Islet of Langerhans (tissue), 1 donor: Measurements from ENCODE around the gene LGALS1.

Experiments used
- FAIRE-seq: peaks from one replicate; lab custom pipeline; 2011; peaks lifted over from hg19 to GRCh38; lab: Jason Lieb, UNC

LGALS1 gene

DNA sequence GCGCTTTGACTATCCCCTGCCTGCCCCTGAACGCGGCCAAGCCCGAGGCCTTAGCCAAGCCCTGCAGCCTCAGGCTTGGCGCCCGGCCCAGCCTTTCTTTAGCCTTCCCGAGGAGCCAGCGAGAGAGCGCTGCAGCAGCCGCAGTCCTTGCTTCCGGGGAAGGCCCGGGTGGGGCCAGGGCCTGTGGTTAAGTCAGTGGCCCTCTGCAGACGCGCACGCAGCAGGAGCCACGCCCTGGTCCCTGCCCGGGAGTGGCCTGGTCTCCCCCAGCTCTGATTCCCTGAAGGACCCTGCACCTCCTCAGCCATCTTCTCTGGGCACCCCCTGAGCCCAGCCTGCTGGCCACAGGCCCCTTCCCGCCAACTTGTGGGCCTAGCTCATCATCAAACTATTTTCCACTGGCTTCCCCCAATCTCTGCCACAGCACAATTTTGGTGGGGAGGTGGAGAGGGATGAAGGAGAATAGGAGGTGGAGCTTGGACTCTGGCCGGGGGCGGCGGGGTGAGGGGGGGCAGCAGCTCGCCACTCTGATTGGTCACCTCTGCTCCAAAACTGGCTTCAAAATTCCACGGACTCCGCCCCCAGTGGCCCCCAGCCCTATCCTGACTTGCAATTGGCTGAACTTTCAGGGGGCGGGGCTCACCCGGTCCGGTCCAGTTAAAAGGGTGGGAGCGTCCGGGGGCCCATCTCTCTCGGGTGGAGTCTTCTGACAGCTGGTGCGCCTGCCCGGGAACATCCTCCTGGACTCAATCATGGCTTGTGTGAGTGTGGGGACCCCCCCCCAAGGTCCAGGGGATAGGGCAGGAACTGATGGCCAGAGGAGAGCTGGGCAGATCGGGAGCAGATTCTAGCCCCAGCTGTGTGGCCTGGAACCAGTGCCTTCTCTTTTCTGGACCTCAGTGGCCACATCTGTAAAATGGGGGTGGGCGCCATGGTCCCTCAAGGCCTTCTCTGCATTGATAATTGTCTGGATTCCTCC is at the start of gene LGALS1:
Gene LGALS1, plus strand, starts transcription at position 686 of the 979 bp plus-strand sequence. Its CDS starts 67 bp downstream, at position 753.
- no peak for FAIRE-seq

DNA sequence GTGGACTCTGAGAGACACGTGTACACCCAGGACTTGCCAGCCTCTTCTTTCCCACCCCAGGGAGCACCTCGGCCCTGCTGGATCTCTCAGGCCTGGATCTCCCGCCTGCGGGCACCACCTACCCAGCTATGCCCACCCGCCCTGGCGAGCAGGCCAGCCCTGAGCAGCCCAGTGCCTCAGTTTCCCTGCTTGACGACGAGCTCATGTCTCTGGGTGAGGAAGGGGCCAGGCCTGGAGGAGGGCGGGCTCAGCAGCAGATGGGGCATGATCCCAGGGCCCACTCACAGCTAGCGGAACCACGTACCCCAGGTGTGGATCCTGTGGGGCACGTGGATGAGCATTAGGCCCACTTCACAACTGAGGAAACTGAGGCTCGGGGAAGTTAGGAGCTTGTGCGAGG is 49.7 kb upstream of the LGALS1 start:
- no peak for FAIRE-seq

GRCh38 chr22:37626144-37626543 is 49.3 kb upstream of the LGALS1 start:
- FAIRE-seq = no peak

- FAIRE-seq = no peak
These were observed 48.8 kb upstream of the LGALS1 start for GRCh38 chr22:37626556-37627075.

DNA sequence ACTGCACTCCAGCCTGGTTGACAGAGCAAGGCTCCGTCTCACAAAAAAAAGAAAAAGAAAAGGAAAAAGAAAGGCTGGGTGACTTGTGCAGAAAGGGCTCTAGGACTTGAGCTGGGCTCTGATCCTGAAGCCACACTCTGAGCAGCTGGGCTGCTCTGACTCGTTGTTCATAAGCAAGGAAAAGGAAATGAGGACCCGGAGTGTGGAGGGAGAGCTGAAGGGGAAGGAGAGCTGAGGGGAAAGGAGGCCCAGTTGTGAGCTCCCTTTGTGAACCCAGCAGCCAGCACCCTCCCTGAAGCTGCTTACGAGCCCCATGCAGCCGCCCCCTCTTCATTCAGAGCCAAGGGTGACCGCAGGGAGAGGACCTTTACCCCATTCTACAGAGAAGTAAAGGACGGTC is 48.3 kb upstream of the LGALS1 start:
- FAIRE-seq = no peak

GRCh38 chr22:37627545-37627944 is 47.9 kb upstream of the LGALS1 start:
- no peak for FAIRE-seq

GRCh38 chr22:37628830-37629229 is 46.6 kb upstream of the LGALS1 start:
- FAIRE-seq = no peak

- no peak for FAIRE-seq
These were observed 45.5 kb upstream of the LGALS1 start for GRCh38 chr22:37629928-37630327.

DNA sequence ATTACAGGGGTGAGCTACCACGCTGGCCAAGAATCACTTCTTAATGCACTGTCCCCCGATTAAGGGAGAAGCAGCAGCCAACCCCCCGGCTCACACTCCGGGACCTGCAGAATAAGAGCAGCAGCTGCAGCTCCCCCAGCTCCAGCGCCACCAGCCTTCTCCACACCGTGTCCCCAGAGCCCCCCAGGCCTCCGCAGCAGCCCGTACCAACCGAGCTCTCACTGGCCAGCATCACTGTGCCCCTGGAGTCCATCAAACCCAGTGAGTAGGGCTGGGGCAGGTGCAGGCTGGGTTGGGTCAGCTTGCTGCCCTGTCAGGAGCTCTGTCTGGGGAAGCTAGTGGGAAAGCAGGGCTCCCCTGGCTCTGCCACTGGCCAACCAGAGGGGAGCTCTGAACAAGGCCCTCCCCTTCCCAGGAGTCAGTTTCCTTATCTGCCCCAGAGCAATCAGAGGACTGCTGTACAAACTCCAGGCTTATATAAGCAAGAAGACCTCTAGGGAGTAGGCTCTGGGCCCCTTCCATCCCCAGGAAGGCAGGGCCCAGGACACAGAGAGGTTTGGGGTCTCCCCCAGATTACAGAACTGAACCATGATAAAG is 44.5 kb upstream of the LGALS1 start:
- no peak for FAIRE-seq

- no peak for FAIRE-seq
These were observed 43.8 kb upstream of the LGALS1 start for GRCh38 chr22:37631448-37632173.

DNA sequence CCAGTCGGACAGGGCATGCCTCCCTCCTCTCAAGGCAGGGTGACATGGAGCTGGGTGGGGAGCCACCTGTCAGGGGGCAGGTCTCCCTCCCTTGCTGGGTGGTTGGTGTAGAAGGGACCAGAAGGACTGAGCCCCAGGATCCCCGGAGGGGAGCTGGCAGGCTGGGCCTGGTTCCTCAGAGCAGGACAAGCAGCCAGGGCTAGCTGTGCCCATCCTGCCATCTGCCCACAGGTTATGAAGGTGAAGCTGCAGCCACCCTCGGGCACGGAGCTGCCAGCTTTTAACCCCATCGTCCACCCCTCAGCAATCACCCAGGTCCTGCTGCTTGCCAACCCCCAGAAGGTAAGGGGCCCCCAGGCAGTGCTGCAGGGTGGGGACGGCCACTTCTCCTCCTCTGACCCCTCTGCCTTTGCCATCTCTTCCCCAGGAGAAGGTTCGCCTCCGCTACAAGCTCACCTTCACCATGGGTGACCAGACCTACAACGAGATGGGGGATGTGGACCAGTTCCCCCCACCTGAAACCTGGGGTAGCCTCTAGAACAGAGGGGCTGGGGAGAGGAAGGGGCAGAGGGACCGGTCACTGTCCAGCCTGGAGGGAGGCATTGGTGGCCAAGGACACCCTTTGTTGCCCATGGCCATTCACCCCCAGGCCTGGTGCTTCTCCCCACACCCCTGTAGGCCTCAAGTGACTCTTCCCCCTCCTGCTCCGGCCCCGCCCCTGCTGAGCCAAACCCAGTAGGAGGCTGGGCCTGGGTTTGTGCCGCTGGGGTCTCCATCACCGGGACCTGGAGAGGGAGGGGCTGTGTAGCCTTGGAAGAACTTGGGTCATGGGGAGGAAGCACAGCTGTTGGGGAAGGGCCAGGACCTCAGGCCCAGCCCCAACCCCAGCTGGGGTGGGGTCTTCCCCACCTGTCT is 43.0 kb upstream of the LGALS1 start:
- FAIRE-seq = no peak

GRCh38 chr22:37633089-37633624 is 42.3 kb upstream of the LGALS1 start:
- FAIRE-seq = no peak

DNA sequence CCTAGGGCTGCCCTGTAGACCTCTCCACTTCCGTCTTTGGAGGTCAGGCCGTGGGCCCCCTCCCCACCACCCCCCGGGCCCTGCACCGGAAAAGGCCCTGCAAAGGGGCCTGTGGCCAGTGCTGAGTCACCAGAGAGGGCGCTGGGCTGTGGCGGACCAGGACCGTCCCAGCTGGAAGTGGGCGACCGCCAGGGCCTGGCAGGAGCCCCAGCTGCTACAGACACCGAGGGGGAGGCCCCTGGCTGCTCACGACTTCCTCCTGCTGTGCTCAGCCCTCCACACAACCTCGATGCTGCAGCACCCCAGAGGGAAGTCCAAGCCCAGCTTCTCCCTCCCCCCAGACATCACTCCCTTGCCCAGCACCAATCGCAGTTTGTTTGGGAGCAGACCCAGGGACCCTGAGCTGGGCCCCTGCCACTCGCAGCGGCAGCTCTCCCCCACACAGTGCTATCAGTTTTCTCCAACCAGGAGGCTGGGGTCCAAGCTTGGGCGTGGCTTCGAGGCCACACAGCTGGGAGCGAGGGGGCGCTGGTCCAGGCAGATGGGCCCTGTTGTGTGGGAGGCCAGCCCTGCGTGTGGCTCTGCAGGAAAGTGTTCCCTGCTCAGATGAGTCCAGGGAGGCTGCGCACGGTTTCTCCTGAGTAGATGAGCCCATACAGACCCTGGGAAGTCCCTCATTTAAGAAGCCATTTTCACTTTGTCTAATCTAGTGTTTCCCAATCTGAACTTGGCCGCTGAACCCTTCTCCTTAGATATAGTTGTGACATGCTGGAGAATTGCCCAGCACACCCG is 41.6 kb upstream of the LGALS1 start:
- FAIRE-seq = no peak

DNA sequence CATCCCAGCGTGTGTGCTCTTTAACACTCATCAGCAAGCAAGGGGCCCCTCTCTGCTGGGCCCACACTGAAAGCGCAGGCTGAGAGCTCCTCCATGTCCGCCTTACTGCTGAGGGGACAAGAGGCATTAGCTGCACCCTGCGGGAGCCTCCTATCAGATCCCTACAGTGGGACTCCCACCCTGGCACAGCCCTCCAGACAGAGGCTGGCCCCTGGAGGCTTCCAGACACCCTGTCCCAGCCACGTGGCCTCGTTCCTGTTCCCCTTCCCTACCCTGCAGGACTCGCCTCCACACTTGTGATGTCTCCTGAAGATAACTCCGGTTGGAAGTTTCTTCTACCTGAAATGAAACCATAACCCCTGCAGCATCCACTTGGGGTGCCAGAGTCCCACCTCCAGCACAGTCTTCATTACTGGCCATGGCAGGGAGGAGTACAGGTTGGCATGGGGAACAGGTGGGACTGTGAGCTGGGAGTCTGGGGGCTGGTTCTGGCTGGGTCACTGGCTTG is 41.0 kb upstream of the LGALS1 start:
- FAIRE-seq = no peak

DNA sequence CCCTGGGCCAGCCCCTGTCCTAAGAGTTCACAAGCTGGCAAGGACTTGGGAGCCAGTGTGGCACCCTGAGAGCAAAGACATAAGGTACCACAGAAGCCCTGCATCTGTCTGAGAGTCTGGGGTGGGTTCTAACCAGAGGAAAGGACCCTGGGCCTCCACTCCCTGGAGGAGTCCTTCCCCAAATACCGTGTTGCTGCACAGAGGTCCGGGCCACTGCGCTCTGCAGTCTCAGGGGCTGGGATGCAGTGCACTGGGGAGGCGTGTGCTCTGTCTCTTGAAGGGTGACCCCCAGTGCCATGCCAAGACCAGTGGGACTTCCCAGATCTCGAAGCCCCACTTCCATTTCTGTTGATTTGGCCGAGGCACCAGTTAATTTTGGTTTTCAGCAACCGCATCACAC is 40.3 kb upstream of the LGALS1 start:
- no peak for FAIRE-seq

- FAIRE-seq = no peak
These were observed 39.1 kb upstream of the LGALS1 start for GRCh38 chr22:37636186-37636948.

DNA sequence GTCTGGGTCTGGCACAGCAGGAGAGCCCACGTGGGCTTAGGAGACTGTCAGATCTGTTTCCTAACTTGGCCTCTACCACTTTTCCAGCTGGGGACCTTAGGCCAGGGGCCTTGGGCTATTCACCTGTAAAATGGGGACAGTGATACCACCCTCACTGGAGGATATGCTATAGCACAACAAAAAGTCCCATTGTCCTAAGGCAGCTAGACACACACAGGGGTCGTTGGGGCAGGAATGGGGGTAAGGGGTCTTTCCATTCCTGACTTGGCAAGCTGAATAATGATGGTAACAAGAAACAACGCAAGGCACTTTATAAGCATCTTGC is 38.5 kb upstream of the LGALS1 start:
- no peak for FAIRE-seq

DNA sequence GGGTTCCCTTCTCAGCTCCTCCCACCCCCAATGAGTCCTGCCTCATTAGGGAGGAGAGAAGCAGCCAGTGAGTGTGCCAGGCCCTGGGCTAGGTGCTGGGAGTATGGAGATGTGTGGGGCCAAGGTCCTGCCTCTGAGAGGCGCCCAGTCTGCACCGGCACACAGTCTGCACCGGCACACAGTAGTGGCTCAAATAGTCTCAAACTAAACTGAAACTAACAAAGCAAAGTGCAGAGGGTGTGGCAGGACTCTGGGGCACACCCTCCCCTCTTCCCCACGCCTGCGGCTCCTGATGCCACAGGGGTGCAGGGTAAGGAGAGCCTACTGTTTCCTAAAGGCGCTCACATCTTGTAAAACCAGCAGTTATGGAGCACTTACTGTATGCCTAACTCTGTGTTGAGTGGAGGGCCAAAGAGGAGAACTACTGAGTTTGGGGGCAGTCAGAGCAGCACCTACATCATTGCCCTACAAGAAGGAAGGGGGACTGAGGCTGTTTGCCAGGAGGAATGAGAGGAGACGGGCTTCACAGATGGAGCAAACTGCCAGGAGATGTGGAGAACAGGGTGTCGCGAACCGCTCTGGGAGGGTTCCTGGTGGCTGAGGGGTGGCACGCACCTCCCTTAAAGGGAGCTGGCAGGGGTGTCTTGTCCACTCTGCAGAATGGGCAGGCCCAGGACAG is 36.9 kb upstream of the LGALS1 start:
- FAIRE-seq = no peak
